ENCODE data around the gene MB. TPM values are rescaled to one million over a fixed set of nuclear protein-coding genes. Genes with fewer than 3 reads are reported as not detected.
A peak's percentile ranks its signal among the peaks of the same experiment; 100 is the strongest.

MB gene
- total RNA-seq, 1 donor from 2014 or later, result not detected

DNA sequence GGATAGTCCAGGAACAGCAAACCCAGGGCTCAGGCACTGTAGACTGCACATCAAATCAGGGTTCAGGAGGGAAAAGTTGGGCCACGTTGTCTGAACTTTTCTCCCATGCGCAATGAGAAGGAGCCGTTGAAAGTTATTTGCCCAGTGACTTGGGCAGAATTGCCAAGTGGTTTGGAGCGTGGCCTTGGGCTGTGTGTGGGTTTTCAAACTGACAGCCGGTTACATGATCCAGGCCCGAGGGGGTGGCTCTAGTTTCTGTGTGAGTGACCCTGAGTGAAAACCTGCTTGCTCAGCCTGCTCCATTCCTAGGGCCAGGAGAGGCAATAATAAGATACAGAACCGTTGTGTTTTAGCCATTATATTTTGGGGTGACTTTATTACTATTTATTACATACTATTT lies 20.3 kb downstream of the MB start:
- Mint-ChIP-seq H3K4me3 (ENCODE audit: unreplicated experiment) (no peak overlapping the region), H3K4me1 (ENCODE audit: unreplicated experiment) (peaks cover 3% of the 10 kb centered on the region), H3K9me3 (ENCODE audit: unreplicated experiment) (no peaks in the 10 kb centered on the region), H3K27ac (ENCODE audit: unreplicated experiment) (no peak overlapping the region), H3K36me3 (ENCODE audit: unreplicated experiment) (no peaks in the 10 kb centered on the region), H3K27me3 (ENCODE audit: unreplicated experiment) (no peaks in the 10 kb centered on the region)
- DNase-seq (ENCODE audit: extremely low spot score, unreplicated experiment), result no peak
- TF ChIP-seq, protein P1, sequence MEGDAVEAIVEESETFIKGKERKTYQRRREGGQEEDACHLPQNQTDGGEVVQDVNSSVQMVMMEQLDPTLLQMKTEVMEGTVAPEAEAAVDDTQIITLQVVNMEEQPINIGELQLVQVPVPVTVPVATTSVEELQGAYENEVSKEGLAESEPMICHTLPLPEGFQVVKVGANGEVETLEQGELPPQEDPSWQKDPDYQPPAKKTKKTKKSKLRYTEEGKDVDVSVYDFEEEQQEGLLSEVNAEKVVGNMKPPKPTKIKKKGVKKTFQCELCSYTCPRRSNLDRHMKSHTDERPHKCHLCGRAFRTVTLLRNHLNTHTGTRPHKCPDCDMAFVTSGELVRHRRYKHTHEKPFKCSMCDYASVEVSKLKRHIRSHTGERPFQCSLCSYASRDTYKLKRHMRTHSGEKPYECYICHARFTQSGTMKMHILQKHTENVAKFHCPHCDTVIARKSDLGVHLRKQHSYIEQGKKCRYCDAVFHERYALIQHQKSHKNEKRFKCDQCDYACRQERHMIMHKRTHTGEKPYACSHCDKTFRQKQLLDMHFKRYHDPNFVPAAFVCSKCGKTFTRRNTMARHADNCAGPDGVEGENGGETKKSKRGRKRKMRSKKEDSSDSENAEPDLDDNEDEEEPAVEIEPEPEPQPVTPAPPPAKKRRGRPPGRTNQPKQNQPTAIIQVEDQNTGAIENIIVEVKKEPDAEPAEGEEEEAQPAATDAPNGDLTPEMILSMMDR (IDR thresholded peaks at IDR 0.05), result no peak

DNA sequence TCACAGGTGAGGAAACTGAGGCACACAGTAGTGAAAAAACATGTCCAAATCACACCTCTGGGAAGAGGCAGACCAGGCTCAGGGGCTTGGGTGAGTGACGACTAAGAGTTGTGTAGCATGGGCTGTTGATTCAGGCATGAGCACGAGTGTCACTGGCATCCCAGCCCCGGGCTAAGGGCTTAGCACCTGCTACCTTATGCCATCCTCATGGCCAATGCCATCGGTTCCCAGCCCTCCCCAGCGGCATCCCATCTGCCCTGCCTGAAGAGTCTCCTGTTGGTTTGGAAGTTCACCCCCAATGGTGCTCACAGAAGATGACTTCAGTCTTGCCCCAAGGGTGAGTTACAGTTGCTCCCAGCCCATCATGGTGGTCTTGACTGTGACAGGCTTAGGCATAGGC lies 22.4 kb downstream of the MB start:
- Mint-ChIP-seq H3K4me1 (ENCODE audit: unreplicated experiment) (peaks cover 6% of the 10 kb centered on the region), H3K36me3 (ENCODE audit: unreplicated experiment) (no peaks in the 10 kb centered on the region), H3K27ac (ENCODE audit: unreplicated experiment) (no peak overlapping the region), H3K27me3 (ENCODE audit: unreplicated experiment) (no peaks in the 10 kb centered on the region), H3K9me3 (ENCODE audit: unreplicated experiment) (no peaks in the 10 kb centered on the region), H3K4me3 (ENCODE audit: unreplicated experiment) (no peak overlapping the region)
- DNase-seq (ENCODE audit: extremely low spot score, unreplicated experiment), result no peak
- TF ChIP-seq, protein P1 (IDR thresholded peaks at IDR 0.05), result no peak

DNA sequence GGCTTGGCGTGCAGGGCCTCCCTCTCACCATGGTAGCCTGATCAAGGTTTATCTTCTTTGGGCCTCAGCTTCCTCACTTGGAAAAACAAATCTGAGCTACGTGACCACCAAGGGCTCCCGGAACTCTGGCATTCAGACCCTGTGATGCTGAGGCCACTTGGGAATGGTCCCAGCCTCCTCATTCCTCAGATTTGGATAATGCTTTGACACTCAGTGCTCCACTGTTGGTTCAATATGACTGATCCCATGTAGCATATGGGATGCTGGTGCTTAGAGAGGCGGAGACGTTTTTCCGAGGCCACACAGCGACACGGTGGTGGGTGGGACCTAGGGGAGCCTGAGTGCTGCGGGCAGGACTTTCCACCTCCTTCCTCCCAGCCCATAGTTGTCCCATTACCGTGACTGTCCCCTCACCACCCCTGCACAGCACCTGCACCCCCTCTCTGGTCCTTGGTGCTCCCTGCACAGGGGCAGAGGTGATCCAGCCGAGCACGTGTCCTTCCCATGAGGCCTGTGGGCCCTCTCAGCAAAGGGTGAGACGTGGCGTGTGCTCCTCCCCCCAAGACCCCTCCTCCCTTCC lies 23.1 kb downstream of the MB start:
- Mint-ChIP-seq H3K4me3 (ENCODE audit: unreplicated experiment) (no peak overlapping the region), H3K36me3 (ENCODE audit: unreplicated experiment) (no peaks in the 10 kb centered on the region), H3K27me3 (ENCODE audit: unreplicated experiment) (no peaks in the 10 kb centered on the region), H3K9me3 (ENCODE audit: unreplicated experiment) (no peaks in the 10 kb centered on the region), H3K27ac (ENCODE audit: unreplicated experiment) (no peak overlapping the region), H3K4me1 (ENCODE audit: unreplicated experiment) (peaks cover 13% of the 10 kb centered on the region)
- TF ChIP-seq, protein P1 (IDR thresholded peaks at IDR 0.05), result no peak
- DNase-seq (ENCODE audit: extremely low spot score, unreplicated experiment), result no peak

DNA sequence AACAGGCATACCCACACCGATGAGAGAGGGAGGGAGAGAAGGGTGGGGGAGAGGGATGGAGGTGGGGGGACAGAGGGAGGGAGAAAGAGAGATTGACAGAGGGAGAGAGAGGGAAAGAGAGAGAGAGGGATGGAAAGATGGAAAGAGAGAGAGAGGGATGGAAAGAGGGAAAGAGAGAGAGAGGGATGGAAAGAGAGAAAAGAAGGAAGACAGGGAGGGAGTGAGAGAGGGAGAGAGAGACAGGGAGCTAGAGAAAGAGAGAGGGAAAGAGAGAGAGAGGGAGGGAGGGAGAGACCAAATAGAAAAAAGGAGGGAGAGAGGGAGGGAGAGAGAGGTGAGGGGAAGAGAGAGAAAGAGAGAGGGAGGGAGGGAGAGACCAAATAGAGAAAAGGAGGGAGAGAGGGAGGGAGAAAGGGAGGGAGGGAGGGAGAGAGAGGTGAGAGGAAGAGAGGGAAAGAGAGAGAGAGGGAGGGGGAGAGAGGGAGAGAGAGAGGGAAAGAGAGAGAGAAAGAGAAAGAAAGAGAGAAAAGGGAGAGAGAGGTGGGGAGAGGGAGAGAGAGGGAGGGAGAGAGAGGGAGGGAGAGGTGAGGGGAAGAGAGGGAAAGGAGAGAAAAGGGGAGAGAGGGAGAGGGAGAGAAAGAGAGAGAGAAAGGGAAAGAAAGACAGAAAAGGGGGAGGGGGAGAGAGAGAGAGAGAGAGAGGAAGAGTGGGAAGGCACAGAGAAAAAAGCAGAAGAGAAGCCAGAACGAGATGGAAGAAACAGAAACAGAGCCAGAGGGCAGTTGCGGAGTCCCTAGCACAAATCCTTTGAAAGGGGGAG lies 23.8 kb downstream of the MB start:
- Mint-ChIP-seq H3K27ac (ENCODE audit: unreplicated experiment) (peak overlapping the region; percentile 5), H3K9me3 (ENCODE audit: unreplicated experiment) (no peaks in the 10 kb centered on the region)

More for the DNA sequence above, 23.8 kb downstream of the MB start:
- no peak for DNase-seq (ENCODE audit: extremely low spot score, unreplicated experiment)
- Mint-ChIP-seq H3K4me3 (ENCODE audit: unreplicated experiment) (no peak overlapping the region), H3K4me1 (ENCODE audit: unreplicated experiment) (peaks cover 20% of the 10 kb centered on the region), H3K27me3 (ENCODE audit: unreplicated experiment) (no peaks in the 10 kb centered on the region), H3K36me3 (ENCODE audit: unreplicated experiment) (no peaks in the 10 kb centered on the region)
- TF ChIP-seq, protein P1 (IDR thresholded peaks at IDR 0.05), result no peak

Measured in osteocyte (in vitro differentiated cells).